Suprapubic skin (tissue), 4 donors: ENCODE data around the gene FAF1.

Experiments
- CTCF ChIP-seq, 2 donors: fragments of 200-600 bp in 1 of 2; fragments of 450-650 bp in 1 of 2; sonication (generic) in 1 of 2; IDR thresholded peaks; one replicate each; pipeline ENCODE4 v1.5.1; 2016 to 2019; ENCODE audit warnings: antibody characterized with exemption in 2 of 2, mild to moderate bottlenecking in 1 of 2, moderate library complexity in 1 of 2
- EP300 ChIP-seq: sonication (generic); formaldehyde crosslinking; IDR thresholded peaks from one replicate; pipeline ENCODE4 v1.6.1; 2017; ENCODE audit warnings: antibody characterized with exemption
- POLR2A ChIP-seq, 2 donors: fragments of 450-650 bp; IDR thresholded peaks; one replicate each; pipeline ENCODE4 v1.6.1; 2017; ENCODE audit warnings: antibody characterized with exemption in 2 of 2, mild to moderate bottlenecking in 2 of 2, moderate library complexity in 2 of 2
- POLR2AphosphoS5 ChIP-seq, 3 donors: sonication (generic); formaldehyde crosslinking; IDR thresholded peaks; one replicate each; pipeline ENCODE4 v1.6.1; 2017; ENCODE audit warnings: antibody characterized with exemption in 3 of 3

GRCh38 chr1:50968821-50969610, 8.9 kb upstream of the FAF1 start:
- TF ChIP-seq CTCF (IDR thresholded peaks at IDR 0.05): no peak
- no peak for TF ChIP-seq POLR2A (IDR thresholded peaks at IDR 0.05)
- TF ChIP-seq POLR2AphosphoS5 (IDR thresholded peaks at IDR 0.05): no peak
- no peak for TF ChIP-seq EP300
